BLaER1 (cell line): ENCODE results near the gene COL23A1.

Experiments used
- H3K27ac ChIP-seq: shearing (Covaris generic); formaldehyde crosslinking; 2 replicates; pipeline ENCODE4 v1.8.1; 2022
- H3K27me3 ChIP-seq: shearing (Covaris generic); formaldehyde crosslinking; 2 replicates; pipeline ENCODE4 v1.8.1; 2022
- H3K36me3 ChIP-seq: shearing (Covaris generic); formaldehyde crosslinking; 2 replicates; pipeline ENCODE4 v1.8.1; 2022
- H3K4me1 ChIP-seq: shearing (Covaris generic); formaldehyde crosslinking; 2 replicates; pipeline ENCODE4 v1.8.1; 2022
- H3K4me2 ChIP-seq: shearing (Covaris generic); formaldehyde crosslinking; 2 replicates; pipeline ENCODE4 v1.8.1; 2022
- H3K4me3 ChIP-seq: shearing (Covaris generic); formaldehyde crosslinking; 2 replicates; pipeline ENCODE4 v1.8.1; 2022
- H3K9ac ChIP-seq: shearing (Covaris generic); formaldehyde crosslinking; 2 replicates; pipeline ENCODE4 v1.8.1; 2022
- H3K9me3 ChIP-seq: shearing (Covaris generic); formaldehyde crosslinking; 2 replicates; pipeline ENCODE4 v1.8.1; 2022
- H4K20me1 ChIP-seq: shearing (Covaris generic); formaldehyde crosslinking; 2 replicates; pipeline ENCODE4 v1.8.1; 2022
- Cebpa-rat ChIP-seq: shearing (Covaris generic); IDR thresholded peaks from 2 replicates; pipeline ENCODE4 v1.8.1; 2022

The COL23A1 gene

DNA sequence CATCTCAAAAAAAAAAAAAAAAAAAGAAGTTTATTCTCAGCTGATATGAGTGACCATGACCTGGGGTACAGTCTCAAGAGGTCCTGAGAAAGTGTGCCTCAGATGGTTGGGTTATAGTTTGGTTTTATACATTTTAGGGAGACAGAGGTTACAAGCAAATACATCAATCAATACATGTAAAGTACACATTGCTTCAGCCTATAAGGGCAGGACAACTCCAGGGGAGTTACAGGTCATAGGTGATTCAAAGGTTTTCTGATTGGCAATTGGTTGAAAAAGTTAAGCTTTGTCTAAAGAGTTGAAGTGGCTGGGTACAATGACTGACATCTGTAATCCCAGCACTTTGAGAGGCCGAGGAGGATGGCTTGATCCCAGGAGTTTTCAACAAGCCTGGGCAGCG is 400.8 kb downstream of the COL23A1 start:
- no peaks in the 10 kb centered on the region for H3K36me3 ChIP-seq
- H3K4me1 ChIP-seq, result peaks cover 13% of the 10 kb centered on the region
- H3K4me3 ChIP-seq, result no peak overlapping the region
- no peaks in the 10 kb centered on the region; the same call in 1 of the 2 replicates for H3K9me3 ChIP-seq
- no peak for TF ChIP-seq Cebpa-rat
- H3K4me2 ChIP-seq, result no peak overlapping the region
- no peaks in the 10 kb centered on the region for H3K27me3 ChIP-seq
- no peaks in the 10 kb centered on the region for H4K20me1 ChIP-seq
- no peak overlapping the region for H3K27ac ChIP-seq
- no peak overlapping the region for H3K9ac ChIP-seq
